HG02938 (cell line): ENCODE data around the gene HMCN2.
"Not testable (repeated sequence)": the region's sequence is repeated elsewhere in the genome, so short reads cannot be mapped to it uniquely, and the experiment has no call there.

Experiments
- ATAC-seq: cut with Tn5 transposase; IDR thresholded peaks from one replicate; pipeline ENCODE4 v1.9.1; 2021; ENCODE audit warnings: mild to moderate bottlenecking, moderate library complexity; ENCODE audit not compliant: unreplicated experiment

Gene HMCN2

GRCh38 chr9:130382636-130383349 lies 117.2 kb downstream of the HMCN2 start:
- ATAC-seq, result no peak

GRCh38 chr9:130383350-130383715 lies 117.8 kb downstream of the HMCN2 start:
- ATAC-seq, result no peak

- no peak for ATAC-seq
Observed at GRCh38 chr9:130383979-130384676, 118.6 kb downstream of the HMCN2 start.

GRCh38 chr9:130385257-130385656 lies 119.7 kb downstream of the HMCN2 start:
- ATAC-seq, result no peak

GRCh38 chr9:130387398-130387797 lies 121.8 kb downstream of the HMCN2 start:
- no peak for ATAC-seq

- no peak for ATAC-seq
Observed at GRCh38 chr9:130387905-130388304, 122.3 kb downstream of the HMCN2 start.

GRCh38 chr9:130390390-130390789 lies 124.8 kb downstream of the HMCN2 start:
- ATAC-seq, result no peak

- no peak for ATAC-seq
Observed at GRCh38 chr9:130390986-130391385, 125.4 kb downstream of the HMCN2 start.

- no peak for ATAC-seq
Observed at GRCh38 chr9:130391866-130392265, 126.3 kb downstream of the HMCN2 start.

GRCh38 chr9:130393681-130394071 lies 128.1 kb downstream of the HMCN2 start:
- ATAC-seq, result no peak

- no peak for ATAC-seq
Observed at GRCh38 chr9:130394320-130394719, 128.8 kb downstream of the HMCN2 start.

- no peak for ATAC-seq
Observed at GRCh38 chr9:130394814-130395470, 129.4 kb downstream of the HMCN2 start.

- no peak for ATAC-seq
Observed at GRCh38 chr9:130395810-130396435, 130.4 kb downstream of the HMCN2 start.

- ATAC-seq, result no peak
Observed at GRCh38 chr9:130396581-130396980, 131.0 kb downstream of the HMCN2 start.

- ATAC-seq, result no peak
Observed at GRCh38 chr9:130398487-130399240, 133.1 kb downstream of the HMCN2 start.

- ATAC-seq, result no peak
Observed at GRCh38 chr9:130399768-130400167, 134.2 kb downstream of the HMCN2 start.

GRCh38 chr9:130400870-130401269 lies 135.3 kb downstream of the HMCN2 start:
- no peak for ATAC-seq

- ATAC-seq, result not testable (repeated sequence)
Observed at GRCh38 chr9:130401742-130402141, 136.2 kb downstream of the HMCN2 start.

- ATAC-seq, result no peak
Observed at GRCh38 chr9:130402243-130402642, 136.7 kb downstream of the HMCN2 start.

- no peak for ATAC-seq
Observed at GRCh38 chr9:130402645-130403440, 137.3 kb downstream of the HMCN2 start.
